Endothelial cell of umbilical vein (primary cell): ENCODE measurements around the gene ITGB8. TPM values are rescaled to one million over a fixed set of nuclear protein-coding genes. Genes with fewer than 3 reads are reported as not detected.

Source experiments
- BruUV-seq: library from RNA; stranded (reverse); fragments of 400-500 nt; replicated peaks from 2 replicates; lab custom pipeline; 2021; lab: Mats Ljungman, UMichigan
- CTCF ChIA-PET: fragments of 300-600, 350-600 bp; sonication (Branson Sonifier 250); formaldehyde crosslinking; loops from one replicate; lab custom pipeline; 2021; ENCODE audit warnings: antibody characterized with exemption, inconsistent platforms; lab: Charles Lee
- POLR2A ChIA-PET: fragments of 300-600, 350-600 bp; sonication (Branson Sonifier 250); formaldehyde crosslinking; loops from one replicate; lab custom pipeline; 2021; ENCODE audit warnings: antibody characterized with exemption, inconsistent platforms; lab: Charles Lee
- DNase-seq: peaks from one replicate; pipeline ENCODE4 v3.0.0-alpha.2; 2011; ENCODE audit warnings: low read depth, low spot score
- FAIRE-seq: peaks from 2 replicates; lab custom pipeline; 2011; peaks lifted over from hg19 to GRCh38; lab: Jason Lieb, UNC
- H2AFZ ChIP-seq: 2 replicates; pipeline ENCODE4 v1.6.0; 2012; ENCODE audit warnings: low read depth, low read length, control low read depth, inconsistent platforms
- H3K27ac ChIP-seq: 2 replicates; pipeline ENCODE4 v1.5.1; 2011; ENCODE audit warnings: low read depth, mild to moderate bottlenecking, control low read depth, low read length, moderate library complexity; ENCODE audit not compliant: insufficient read depth
- H3K27me3 ChIP-seq, 2 experiments: 2 replicates each; pipeline versions ENCODE4 v1.6.0 to v1.6.1; 2011; ENCODE audit warnings: low read length in 2 of 2, mixed read lengths in 1 of 2; ENCODE audit not compliant: control insufficient read depth in 2 of 2, insufficient read depth in 2 of 2
- H3K36me3 ChIP-seq, 2 experiments: 2 replicates in 1 of 2; 3 replicates in 1 of 2; pipeline ENCODE4 v1.5.1; 2011; ENCODE audit warnings: low read length in 2 of 2, mild to moderate bottlenecking in 1 of 2, moderate library complexity in 1 of 2; ENCODE audit not compliant: control insufficient read depth in 2 of 2, insufficient read depth in 2 of 2; ENCODE audit errors: extremely low read depth in 1 of 2
- H3K4me1 ChIP-seq: 3 replicates; pipeline ENCODE4 v1.5.1; 2011; ENCODE audit warnings: mild to moderate bottlenecking, low read length; ENCODE audit not compliant: control insufficient read depth, insufficient read depth; ENCODE audit errors: extremely low read depth
- H3K4me2 ChIP-seq: 2 replicates; pipeline ENCODE4 v1.6.1; 2011; ENCODE audit warnings: low read length, control low read depth, mixed read lengths; ENCODE audit not compliant: insufficient read depth
- H3K4me3 ChIP-seq, 3 experiments: fragments of 200-600 bp in 1 of 3; sonication (generic), shearing (Covaris generic) in 1 of 3; replicated peaks in 1 of 3; 2 replicates each; pipeline ENCODE4 v1.5.1; 2011 to 2016; ENCODE audit warnings: control low read depth in 3 of 3, low read length in 3 of 3, mild to moderate bottlenecking in 2 of 3, inconsistent platforms in 1 of 3, low read depth in 1 of 3, moderate library complexity in 1 of 3; ENCODE audit not compliant: insufficient read depth in 1 of 3
- H3K79me2 ChIP-seq: 2 replicates; pipeline ENCODE4 v1.6.0; 2012; ENCODE audit warnings: low read length, inconsistent platforms; ENCODE audit not compliant: control insufficient read depth, insufficient read depth
- H3K9ac ChIP-seq: replicated peaks from 2 replicates; pipeline ENCODE3; 2011; ENCODE audit warnings: low read length, control low read depth; ENCODE audit not compliant: insufficient read depth; ENCODE audit errors: extremely low read depth
- H3K9me1 ChIP-seq: replicated peaks from 3 replicates; pipeline ENCODE4 v1.6.0; 2011; ENCODE audit warnings: mild to moderate bottlenecking, low read length; ENCODE audit not compliant: control insufficient read depth, insufficient read depth; ENCODE audit errors: extremely low read depth
- H3K9me3 ChIP-seq: replicated peaks from 2 replicates; pipeline ENCODE4 v1.5.1; 2012; ENCODE audit warnings: low read length, inconsistent platforms; ENCODE audit not compliant: control insufficient read depth, insufficient read depth
- H4K20me1 ChIP-seq: replicated peaks from 2 replicates; pipeline ENCODE3; 2011; ENCODE audit warnings: mild to moderate bottlenecking, low read length; ENCODE audit not compliant: control insufficient read depth, insufficient read depth; ENCODE audit errors: extremely low read depth
- CTCF ChIP-seq, 2 donors: IDR thresholded peaks; 1 replicate in 1 of 2; 2 replicates in 1 of 2; pipeline ENCODE4 v1.5.1; 2011; ENCODE audit warnings: low read length in 2 of 2, mild to moderate bottlenecking in 2 of 2, moderate library complexity in 2 of 2, control low read depth in 1 of 2, inconsistent platforms in 1 of 2, low read depth in 1 of 2; ENCODE audit not compliant: insufficient read depth in 1 of 2; ENCODE audit errors: extremely low read depth in 1 of 2
- EZH2 ChIP-seq: IDR thresholded peaks from 2 replicates; pipeline ENCODE4 v1.6.1; 2012; ENCODE audit warnings: borderline replicate concordance, low read depth, mild to moderate bottlenecking, moderate library complexity, low read length, inconsistent platforms; ENCODE audit not compliant: severe bottlenecking
- FOS ChIP-seq: IDR thresholded peaks from 2 replicates; pipeline ENCODE4 v1.6.1; 2011; ENCODE audit warnings: mild to moderate bottlenecking, low read length, moderate library complexity, borderline replicate concordance; ENCODE audit not compliant: insufficient read depth
- GATA2 ChIP-seq: IDR thresholded peaks from 2 replicates; pipeline ENCODE4 v1.7.0; 2011; ENCODE audit warnings: low read depth, mild to moderate bottlenecking, moderate library complexity, mixed read lengths, low read length; ENCODE audit not compliant: insufficient read length, insufficient read depth
- JUN ChIP-seq: IDR thresholded peaks from 2 replicates; pipeline ENCODE4 v1.6.1; 2011; ENCODE audit warnings: borderline replicate concordance, low read depth; ENCODE audit not compliant: insufficient read length, insufficient read depth
- MAX ChIP-seq: IDR thresholded peaks from 2 replicates; pipeline ENCODE4 v1.6.1; 2011; ENCODE audit not compliant: insufficient read depth, insufficient read length
- MYC ChIP-seq: IDR thresholded peaks from one replicate; pipeline ENCODE4 v1.6.1; 2011; ENCODE audit warnings: mild to moderate bottlenecking, low read depth, low read length
- POLR2A ChIP-seq: IDR thresholded peaks from 2 replicates; pipeline ENCODE4 v1.6.1; 2012; ENCODE audit warnings: low read depth, mild to moderate bottlenecking, control low read depth, low read length
- POLR2AphosphoS5 ChIP-seq: IDR thresholded peaks from 2 replicates; pipeline ENCODE4 v1.6.1; 2012; ENCODE audit warnings: low read depth, mild to moderate bottlenecking, control low read depth, low read length, moderate library complexity; ENCODE audit not compliant: insufficient read depth
- dilution Hi-C: fragments of 300-500 bp; cut with MboI; formaldehyde crosslinking; loops from one replicate; pipeline ENCODE4 v1.15.0; 2019; ENCODE audit warnings: low sequenced_read_pairs; ENCODE audit not compliant: extremely low pct_ligation_motif_present
- intact Hi-C: fragments of 100-400 bp; cut with micrococcal nuclease; formaldehyde crosslinking; loops from one replicate; pipeline ENCODE4 v1.10.0; 2022
- polyA plus RNA-seq, 4 experiments: library from polyadenylated mRNA; depleted of rRNA in 3 of 4; stranded (reverse) in 3 of 4; unstranded in 1 of 4; fragments of >200 nt; gene quantifications; 2 replicates each; pipeline versions ENCODE4 v1.2.1 to v1.2.3, GENCODE V29; 2011 to 2012; ENCODE audit warnings: missing spikeins in 1 of 4
- total RNA-seq: library from RNA; stranded (reverse); gene quantifications from 2 replicates; pipeline ENCODE4 v1.2.3, GENCODE V29; 2021

ITGB8 gene
- total and polyA plus RNA-seq, 2 donors (not counting 3 experiments of a cell fraction or from before 2014, with no cell fraction given) = 2.9 to 8.2 TPM

GRCh38 chr7:20454202-20454601, 123.5 kb downstream of the ITGB8 start:
- Histone ChIP-seq H3K9ac (no peak overlapping the region), H4K20me1 (no peaks in the 10 kb centered on the region), H3K9me3 (no peaks in the 10 kb centered on the region), H3K27me3 (no peaks in the 10 kb centered on the region), H3K27ac (no peak overlapping the region), H3K4me1 (no peaks in the 10 kb centered on the region), H3K36me3 (no peaks in the 10 kb centered on the region), H3K79me2 (no peaks in the 10 kb centered on the region), H3K4me3 (no peak overlapping the region), H3K9me1 (no peaks in the 10 kb centered on the region), H3K4me2 (no peak overlapping the region), H2AFZ (no peak overlapping the region)
- TF ChIP-seq JUN = no peak
- TF ChIP-seq POLR2AphosphoS5 = no peak
- no peak for TF ChIP-seq MAX
- TF ChIP-seq FOS = no peak
- no peak for TF ChIP-seq GATA2
- TF ChIP-seq POLR2A = no peak
- no peak for TF ChIP-seq CTCF (IDR thresholded peaks at IDR 0.05; ENCODE audit: extremely low read depth in 1 of 2, insufficient read depth in 1 of 2, low read depth in 1 of 2, low read length in 2 of 2)
- no peak for TF ChIP-seq MYC
- TF ChIP-seq EZH2 = no peak
- DNase-seq (no peak), FAIRE-seq (no peak)
- no TSS peak for BruUV-seq
- dilution Hi-C loops (no loop called here), intact Hi-C loops (no loop called here)
- CTCF ChIA-PET = no interaction called here
- POLR2A ChIA-PET = no interaction called here
